ENCODE results near the gene SGCD. TPM values are rescaled to one million over a fixed set of nuclear protein-coding genes. Genes with fewer than 3 reads are reported as not detected.

SGCD gene
- total and polyA plus RNA-seq, 9 of the 15 experiments (the other 6 are each of a cell fraction or from before 2014, with no cell fraction given), result not detected

- H3K4me3 ChIP-seq, result no peak overlapping the region
- intact Hi-C loops (cut with micrococcal nuclease) (no loop called here), in situ Hi-C loops (cut with MboI) (no loop called here)
- no peaks in the 10 kb centered on the region for H3K36me3 ChIP-seq (ENCODE audit: control insufficient read depth, insufficient read depth, low read length)
- H2AFZ ChIP-seq (ENCODE audit: low read depth, low read length), result no peak overlapping the region
- TF ChIP-seq ZNF282 (CRISPR knock-in tag; IDR thresholded peaks at IDR 0.05), result no peak
- no peak for TF ChIP-seq HMG20A (CRISPR knock-in tag; conservative IDR thresholded peaks at IDR 0.05)
- TF ChIP-seq ZNF384 (IDR thresholded peaks at IDR 0.05; ENCODE audit: low read depth, low read length), result no peak
- no peak for TF ChIP-seq ZZZ3 (IDR thresholded peaks at IDR 0.05)
- TF ChIP-seq CHCHD3 (CRISPR knock-in tag; IDR thresholded peaks at IDR 0.05), result no peak
- TF ChIP-seq SIX5 (IDR thresholded peaks at IDR 0.05; ENCODE audit: borderline replicate concordance in 1 of 2, insufficient read depth in 1 of 2, low read depth in 1 of 2, low read length in 2 of 2), result no peak
- TF ChIP-seq ZNF175 (CRISPR knock-in tag; IDR thresholded peaks at IDR 0.05; ENCODE audit: low read depth), result no peak
- under 1% methylated on average over 8 of the region's 9 CpGs for WGBS (ENCODE audit: insufficient coverage, low coverage, missing lambda C conversion rate)
- ChIA-PET CTCF (ENCODE audit: low intra/inter-chr PET ratio) (no interaction called here), POLR2A (no interaction called here)
- BruUV-seq (replicated peaks), result no TSS peak
- H3K9me3 ChIP-seq (replicated peaks; ENCODE audit: control insufficient read depth, insufficient read depth, low read depth, low read length), result no peaks in the 10 kb centered on the region; the same call in 1 of the 2 replicates
- FAIRE-seq, result no peak
- no peak overlapping the region for H3K4me2 ChIP-seq (ENCODE audit: insufficient read depth, low read length)
- H3K79me2 ChIP-seq (ENCODE audit: control insufficient read depth, insufficient read depth, low read length), result no peaks in the 10 kb centered on the region
- H3K4me1 ChIP-seq (replicated peaks in 1 of 2; ENCODE audit: control insufficient read depth in 2 of 2, insufficient read depth in 2 of 2, low read length in 2 of 2), result no peaks in the 10 kb centered on the region
- H4K20me1 ChIP-seq (replicated peaks; ENCODE audit: control insufficient read depth, insufficient read depth, low read length), result no peaks in the 10 kb centered on the region
- H3K9me1 ChIP-seq (ENCODE audit: control insufficient read depth, insufficient read depth, low read length), result no peaks in the 10 kb centered on the region
- H3K27ac ChIP-seq (ENCODE audit: extremely low read depth, low read depth, low read length), result no peak overlapping the region
- H3K9ac ChIP-seq (ENCODE audit: insufficient read depth in 1 of 2, low read depth in 2 of 2, low read length in 2 of 2), result no peak overlapping the region
- DNase-seq (ENCODE audit: extremely low read depth in 1 of 4, low spot score in 3 of 4), result no peak
- H3K27me3 ChIP-seq (ENCODE audit: control insufficient read depth in 2 of 2, insufficient read depth in 2 of 2, low read length in 2 of 2), result no peaks in the 10 kb centered on the region
- no peak for ATAC-seq
Measured at GRCh38 chr5:156431956-156432829, 105.2 kb downstream of the SGCD start.
